Large intestine (tissue), 3 donors: ENCODE results near the gene METAP1. TPM values are rescaled to one million over a fixed set of nuclear protein-coding genes. Genes with fewer than 3 reads are reported as not detected.
"Not testable (repeated sequence)": the region's sequence is repeated elsewhere in the genome, so short reads cannot be mapped to it uniquely, and the experiment has no call there.

Source experiments
- DNase-seq, 2 donors: peaks; one replicate each; pipeline versions ENCODE4 v3.0.0 to v3.0.0-alpha.2; 2013
- H3K27ac ChIP-seq: one replicate; pipeline ENCODE4 v1.5.1; 2013; ENCODE audit warnings: low read length
- H3K27me3 ChIP-seq: 2 replicates; pipeline ENCODE4 v1.6.1; 2013; ENCODE audit warnings: low read length; ENCODE audit not compliant: control insufficient read depth, insufficient read depth
- H3K36me3 ChIP-seq: 2 replicates; pipeline ENCODE4 v1.6.1; 2013; ENCODE audit warnings: low read length; ENCODE audit not compliant: control insufficient read depth, insufficient read depth
- H3K4me1 ChIP-seq: one replicate; pipeline ENCODE4 v1.6.1; 2013; ENCODE audit warnings: low read length; ENCODE audit not compliant: control insufficient read depth, insufficient read depth
- H3K4me3 ChIP-seq: one replicate; pipeline ENCODE4 v1.5.1; 2013; ENCODE audit warnings: low read length
- H3K9me3 ChIP-seq: one replicate; pipeline ENCODE4 v1.6.1; 2013; ENCODE audit warnings: mild to moderate bottlenecking, low read depth, low read length, moderate library complexity; ENCODE audit not compliant: control insufficient read depth
- WGBS: methylation state at CpG from one replicate; pipeline ENCODE4 v1.1.5; 2013; ENCODE audit warnings: low lambda C conversion rate; ENCODE audit not compliant: insufficient coverage; 5-methylcytosine and 5-hydroxymethylcytosine counted together
- polyA plus RNA-seq: library from polyadenylated mRNA; unstranded; fragments of 120-200 nt; gene quantifications from one replicate; pipeline ENCODE4 v1.2.1, GENCODE V29; 2013

Gene METAP1
- polyA plus RNA-seq, 1 donor: 70.9 TPM

- 100% methylated on average over 3 of the region's 5 CpGs for WGBS
- H3K9me3 ChIP-seq: no peaks in the 10 kb centered on the region
- no peaks in the 10 kb centered on the region for H3K4me1 ChIP-seq
- no peaks in the 10 kb centered on the region for H3K27me3 ChIP-seq
- no peak overlapping the region for H3K4me3 ChIP-seq
- no peak for DNase-seq
- H3K27ac ChIP-seq: no peak overlapping the region
- H3K36me3 ChIP-seq: peaks cover 45% of the 10 kb centered on the region
Measured at GRCh38 chr4:99071159-99071558, 75.6 kb downstream of the METAP1 start.

GRCh38 chr4:99074816-99075215 lies 79.3 kb downstream of the METAP1 start:
- Histone ChIP-seq H3K4me3 (no peak overlapping the region), H3K27me3 (no peaks in the 10 kb centered on the region), H3K4me1 (no peaks in the 10 kb centered on the region), H3K36me3 (peaks cover 70% of the 10 kb centered on the region), H3K27ac (no peak overlapping the region), H3K9me3 (no peaks in the 10 kb centered on the region)
- whole genome bisulfite sequencing: no CpG with 5 or more reads among the region's 7 CpGs
- DNase-seq: no peak

DNA sequence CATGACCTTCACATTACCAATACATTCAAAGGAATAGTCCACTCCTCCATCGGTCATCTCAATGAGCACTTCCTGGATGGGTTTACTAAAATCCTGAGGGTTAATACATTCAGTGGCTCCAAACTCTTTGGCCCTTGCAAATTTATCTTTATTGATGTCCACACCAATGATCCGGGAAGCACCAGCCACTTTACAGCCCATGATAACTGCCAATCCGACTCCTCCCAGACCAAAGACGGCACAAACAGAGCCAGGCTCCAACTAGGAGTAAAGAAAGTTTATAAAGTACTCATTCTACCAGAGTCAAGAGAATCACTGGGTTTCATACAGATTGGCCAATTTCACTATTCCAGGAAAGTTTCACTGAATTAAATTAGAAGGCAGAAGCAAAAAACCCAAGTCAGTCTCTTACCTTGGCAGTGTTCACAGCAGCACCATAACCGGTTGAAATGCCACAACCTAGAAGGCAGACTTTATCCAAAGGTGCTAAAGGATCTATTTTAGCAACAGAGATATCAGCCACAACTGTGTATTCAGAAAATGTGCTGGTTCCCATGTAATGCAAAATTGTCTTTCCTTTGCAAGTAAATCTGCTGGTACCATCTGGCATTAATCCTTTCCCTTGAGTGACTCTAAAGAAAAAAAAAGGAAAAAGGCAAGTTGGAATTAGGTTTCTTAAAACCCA lies 80.9 kb downstream of the METAP1 start:
- H3K9me3 ChIP-seq: no peaks in the 10 kb centered on the region
- H3K4me1 ChIP-seq: no peaks in the 10 kb centered on the region
- H3K4me3 ChIP-seq: no peak overlapping the region
- no peaks in the 10 kb centered on the region for H3K27me3 ChIP-seq
- no peak for DNase-seq
- H3K27ac ChIP-seq: no peak overlapping the region
- no CpG with 5 or more reads among the region's 5 CpGs for WGBS
- H3K36me3 ChIP-seq: peaks cover 77% of the 10 kb centered on the region

DNA sequence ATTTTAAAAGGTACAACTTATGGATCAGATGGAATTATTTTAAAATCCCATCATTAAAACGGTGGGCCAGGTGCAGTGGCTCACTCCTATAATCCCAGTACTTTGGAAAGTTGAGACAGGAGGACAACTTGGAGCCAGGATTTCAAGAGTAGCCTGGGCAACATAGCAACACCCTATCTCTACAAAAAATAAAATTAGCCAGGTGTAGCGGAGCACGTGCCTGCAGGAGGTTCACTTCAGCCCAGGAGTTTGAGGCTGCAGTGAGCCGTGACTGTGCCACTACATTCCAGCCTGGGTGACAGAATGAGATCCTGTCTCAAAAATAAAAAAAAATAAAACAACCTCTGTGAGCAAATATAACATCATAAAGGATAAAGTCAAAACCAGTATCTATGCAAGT lies 81.7 kb downstream of the METAP1 start:
- no peak overlapping the region for H3K4me3 ChIP-seq
- H3K27ac ChIP-seq: no peak overlapping the region
- no peaks in the 10 kb centered on the region for H3K27me3 ChIP-seq
- H3K4me1 ChIP-seq: no peaks in the 10 kb centered on the region
- WGBS: no CpG with 5 or more reads among the region's 4 CpGs
- no peak for DNase-seq
- H3K36me3 ChIP-seq: peaks cover 75% of the 10 kb centered on the region
- H3K9me3 ChIP-seq: no peaks in the 10 kb centered on the region

- Histone ChIP-seq H3K27ac (no peak overlapping the region), H3K36me3 (peaks cover 81% of the 10 kb centered on the region), H3K27me3 (no peaks in the 10 kb centered on the region), H3K4me3 (no peak overlapping the region), H3K9me3 (no peaks in the 10 kb centered on the region), H3K4me1 (no peaks in the 10 kb centered on the region)
- DNase-seq: no peak
- no CpG with 5 or more reads among the region's 5 CpGs for WGBS
Measured at GRCh38 chr4:99078336-99078735, 82.8 kb downstream of the METAP1 start.

GRCh38 chr4:99078931-99079624 lies 83.6 kb downstream of the METAP1 start:
- H3K4me3 ChIP-seq: no peak overlapping the region
- DNase-seq: no peak
- no peaks in the 10 kb centered on the region for H3K4me1 ChIP-seq
- H3K9me3 ChIP-seq: no peaks in the 10 kb centered on the region
- peaks cover 82% of the 10 kb centered on the region for H3K36me3 ChIP-seq
- no CpG with 5 or more reads among the region's 5 CpGs for WGBS
- no peak overlapping the region for H3K27ac ChIP-seq
- H3K27me3 ChIP-seq: no peaks in the 10 kb centered on the region

- Histone ChIP-seq H3K4me1 (no peaks in the 10 kb centered on the region), H3K36me3 (peaks cover 84% of the 10 kb centered on the region)
- 100% methylated on average over 1 of the region's 5 CpGs for WGBS
Measured at GRCh38 chr4:99079625-99080295, 84.2 kb downstream of the METAP1 start.

DNA sequence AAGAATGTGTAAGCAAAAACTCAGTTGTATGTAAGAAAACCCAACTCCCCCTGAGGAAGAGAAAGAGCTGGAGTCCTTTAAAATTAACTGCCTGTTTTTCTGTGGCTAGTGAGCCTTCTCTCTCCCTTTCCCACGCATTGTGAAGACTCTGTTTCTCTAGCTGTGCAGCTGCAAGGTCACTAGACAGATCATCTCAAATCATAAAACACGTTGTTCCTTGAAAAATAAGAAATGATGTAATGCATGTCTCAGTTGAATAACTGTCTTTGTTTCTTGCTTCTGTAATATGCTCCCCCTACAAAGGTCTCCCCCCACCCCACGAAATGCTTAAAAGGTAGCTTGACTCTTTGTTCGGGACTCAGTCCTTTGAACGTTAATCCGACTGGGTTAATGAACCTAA lies 85.3 kb downstream of the METAP1 start:
- peaks cover 80% of the 10 kb centered on the region for H3K36me3 ChIP-seq
- not testable (repeated sequence) for H3K9me3 ChIP-seq, H3K27ac ChIP-seq, H3K4me3 ChIP-seq, H3K4me1 ChIP-seq, DNase-seq, H3K27me3 ChIP-seq
- WGBS: 50% methylated on average over 2 of the region's 6 CpGs

More at GRCh38 chr4:99079625-99080295, 84.2 kb downstream of the METAP1 start:
- Histone ChIP-seq H3K27me3 (no peaks in the 10 kb centered on the region), H3K9me3 (no peaks in the 10 kb centered on the region), H3K27ac (no peak overlapping the region), H3K4me3 (no peak overlapping the region)
- no peak for DNase-seq

GRCh38 chr4:99082192-99082591 lies 86.7 kb downstream of the METAP1 start:
- Histone ChIP-seq H3K4me3 (no peak overlapping the region), H3K4me1 (peaks cover 6% of the 10 kb centered on the region), H3K27ac (no peak overlapping the region), H3K27me3 (no peaks in the 10 kb centered on the region), H3K9me3 (no peaks in the 10 kb centered on the region), H3K36me3 (peaks cover 68% of the 10 kb centered on the region)
- 95% methylated on average over 4 of the region's 5 CpGs for WGBS
- no peak for DNase-seq

DNA sequence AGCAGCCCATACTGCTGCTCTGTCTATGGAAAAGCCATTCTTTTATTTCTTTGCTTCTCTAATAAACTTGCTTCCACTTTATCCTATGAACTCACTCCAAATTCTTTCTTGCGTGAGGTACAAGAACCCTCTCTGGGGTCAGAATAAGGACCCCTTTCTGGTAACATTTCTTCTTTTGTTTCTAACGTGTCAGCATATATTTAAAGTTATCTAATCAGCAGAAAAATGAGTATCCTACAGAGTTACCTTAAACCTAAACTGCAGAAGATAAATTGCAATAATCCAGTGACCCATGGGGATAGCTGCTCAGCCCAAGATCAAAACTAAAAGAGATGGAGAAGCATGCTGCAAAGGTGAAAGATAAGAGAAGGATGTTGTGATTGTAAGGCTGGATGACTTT lies 89.1 kb downstream of the METAP1 start:
- no peak overlapping the region for H3K4me3 ChIP-seq
- H3K9me3 ChIP-seq: no peaks in the 10 kb centered on the region
- no peak overlapping the region for H3K27ac ChIP-seq
- H3K27me3 ChIP-seq: no peaks in the 10 kb centered on the region
- H3K4me1 ChIP-seq: peaks cover 8% of the 10 kb centered on the region
- WGBS: 94% methylated on average over 2 of the region's 2 CpGs
- peaks cover 52% of the 10 kb centered on the region for H3K36me3 ChIP-seq
- no peak for DNase-seq
